ENCODE results near the gene UBA7.
"Not testable (repeated sequence)": the region's sequence is repeated elsewhere in the genome, so short reads cannot be mapped to it uniquely, and the experiment has no call there.

UBA7 gene, protein sequence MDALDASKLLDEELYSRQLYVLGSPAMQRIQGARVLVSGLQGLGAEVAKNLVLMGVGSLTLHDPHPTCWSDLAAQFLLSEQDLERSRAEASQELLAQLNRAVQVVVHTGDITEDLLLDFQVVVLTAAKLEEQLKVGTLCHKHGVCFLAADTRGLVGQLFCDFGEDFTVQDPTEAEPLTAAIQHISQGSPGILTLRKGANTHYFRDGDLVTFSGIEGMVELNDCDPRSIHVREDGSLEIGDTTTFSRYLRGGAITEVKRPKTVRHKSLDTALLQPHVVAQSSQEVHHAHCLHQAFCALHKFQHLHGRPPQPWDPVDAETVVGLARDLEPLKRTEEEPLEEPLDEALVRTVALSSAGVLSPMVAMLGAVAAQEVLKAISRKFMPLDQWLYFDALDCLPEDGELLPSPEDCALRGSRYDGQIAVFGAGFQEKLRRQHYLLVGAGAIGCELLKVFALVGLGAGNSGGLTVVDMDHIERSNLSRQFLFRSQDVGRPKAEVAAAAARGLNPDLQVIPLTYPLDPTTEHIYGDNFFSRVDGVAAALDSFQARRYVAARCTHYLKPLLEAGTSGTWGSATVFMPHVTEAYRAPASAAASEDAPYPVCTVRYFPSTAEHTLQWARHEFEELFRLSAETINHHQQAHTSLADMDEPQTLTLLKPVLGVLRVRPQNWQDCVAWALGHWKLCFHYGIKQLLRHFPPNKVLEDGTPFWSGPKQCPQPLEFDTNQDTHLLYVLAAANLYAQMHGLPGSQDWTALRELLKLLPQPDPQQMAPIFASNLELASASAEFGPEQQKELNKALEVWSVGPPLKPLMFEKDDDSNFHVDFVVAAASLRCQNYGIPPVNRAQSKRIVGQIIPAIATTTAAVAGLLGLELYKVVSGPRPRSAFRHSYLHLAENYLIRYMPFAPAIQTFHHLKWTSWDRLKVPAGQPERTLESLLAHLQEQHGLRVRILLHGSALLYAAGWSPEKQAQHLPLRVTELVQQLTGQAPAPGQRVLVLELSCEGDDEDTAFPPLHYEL

DNA sequence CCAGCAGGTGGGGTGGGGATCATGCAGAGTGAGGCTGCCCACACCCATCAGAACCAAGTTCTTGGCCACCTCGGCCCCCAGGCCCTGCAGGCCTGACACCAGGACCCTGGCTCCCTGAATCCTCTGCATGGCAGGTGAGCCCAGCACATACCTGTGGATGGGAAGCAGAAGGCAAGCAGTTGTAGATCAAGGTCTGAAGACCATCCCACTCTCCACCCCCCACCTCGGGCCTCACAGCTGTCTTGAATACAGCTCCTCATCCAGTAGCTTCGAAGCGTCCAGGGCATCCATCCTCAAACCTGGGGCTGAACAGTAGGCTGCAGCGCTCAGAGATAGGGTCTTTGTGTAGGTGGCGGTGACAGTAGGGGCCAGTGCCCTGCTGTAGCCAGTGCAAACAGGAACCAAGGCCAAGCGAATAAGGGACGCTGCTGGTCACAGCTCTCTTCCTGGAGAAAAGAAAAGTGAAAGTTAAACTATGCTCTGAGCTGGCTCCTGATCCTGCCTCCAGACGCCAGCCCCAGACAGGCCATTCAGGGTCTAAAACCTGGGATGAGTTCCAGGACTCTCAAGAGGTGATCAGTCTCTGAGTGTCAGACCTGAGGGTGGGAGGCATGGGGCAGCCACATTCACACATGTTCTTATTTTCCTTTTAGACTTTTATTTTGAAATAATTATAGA is at the start of gene UBA7:
UBA7 (minus strand) TSS at position 457 of the 678 bp plus-strand sequence; CDS start at position 291, 166 bp downstream.
- no peak for DNase-seq (ENCODE audit: low read depth)

- no peak for DNase-seq (ENCODE audit: low read depth)
Observed at GRCh38 chr3:49859576-49860305, 46.0 kb upstream of the UBA7 start.

DNA sequence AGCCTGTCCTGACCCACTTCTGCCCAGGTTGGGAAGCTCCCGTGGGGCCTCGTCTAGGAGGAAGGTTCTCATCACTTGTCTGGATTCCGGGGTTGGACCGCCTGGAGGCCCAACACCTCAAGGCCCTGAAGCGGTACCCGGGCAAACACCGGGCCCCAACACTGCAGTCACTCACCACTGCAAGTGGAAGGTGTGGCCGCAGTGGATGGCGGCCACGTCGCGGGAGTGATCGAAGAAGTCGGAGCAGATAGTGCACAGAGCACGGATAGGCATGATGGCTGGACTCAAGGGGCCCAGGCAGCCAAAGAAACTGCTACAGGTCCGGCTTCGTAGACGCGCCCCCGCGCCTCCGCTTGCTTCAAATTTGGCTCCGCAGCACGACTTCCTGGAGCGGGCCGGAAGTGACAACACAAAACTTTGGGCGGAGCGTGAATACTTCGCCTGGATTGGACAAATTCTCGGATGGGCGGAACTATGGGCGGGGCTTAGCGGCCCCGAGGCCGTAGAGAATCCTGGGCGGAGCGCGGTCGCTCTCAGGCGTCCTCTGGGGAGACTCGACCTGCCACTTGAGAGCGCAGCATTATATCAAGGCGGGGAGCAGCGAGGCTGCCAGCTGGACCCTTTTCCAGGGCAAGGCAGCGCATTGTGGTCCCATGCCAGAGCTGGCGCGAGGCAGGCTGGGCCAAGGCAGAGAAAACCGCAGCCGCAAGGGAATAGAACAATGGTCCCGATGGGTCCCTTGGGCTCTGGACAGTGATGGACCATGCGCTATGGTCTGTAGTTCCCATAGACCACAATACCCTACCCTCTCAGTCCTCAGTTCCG is 42.6 kb upstream of the UBA7 start, which contains the start of gene TRAIP:
TRAIP (minus strand) TSS at position 384 of the 825 bp plus-strand sequence; CDS start at position 273, 111 bp downstream.
- peak; percentile 91 for DNase-seq (ENCODE audit: low read depth)

DNA sequence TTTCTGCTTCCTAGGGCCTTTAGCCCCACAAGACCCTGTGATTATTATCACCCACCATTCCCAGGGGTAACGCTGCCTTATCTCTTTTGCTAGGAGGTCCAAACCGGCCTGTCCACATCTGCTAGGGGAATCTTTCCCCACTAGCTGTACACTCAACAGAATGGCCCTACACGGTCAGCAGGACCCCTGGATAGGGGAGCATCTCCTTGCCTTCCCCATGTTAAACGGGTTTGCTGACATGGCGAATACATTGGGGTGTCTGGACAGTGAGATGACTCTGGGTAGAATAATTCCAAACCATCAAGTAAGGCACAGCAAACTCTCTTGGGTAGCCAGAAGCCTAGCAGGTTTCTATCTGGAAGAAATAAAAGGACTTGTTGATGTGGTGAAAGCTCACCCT is 41.9 kb upstream of the UBA7 start:
- DNase-seq (ENCODE audit: low read depth) = no peak

GRCh38 chr3:49845694-49846093 is 31.9 kb upstream of the UBA7 start:
- no peak for DNase-seq (ENCODE audit: low read depth)

- DNase-seq (ENCODE audit: low read depth) = no peak
Observed at GRCh38 chr3:49844464-49845183, 30.9 kb upstream of the UBA7 start.

GRCh38 chr3:49842843-49843517 is 29.2 kb upstream of the UBA7 start:
- no peak for DNase-seq (ENCODE audit: low read depth)

GRCh38 chr3:49841806-49842205 is 28.1 kb upstream of the UBA7 start:
- no peak for DNase-seq (ENCODE audit: low read depth)

GRCh38 chr3:49841126-49841696 is 27.5 kb upstream of the UBA7 start:
- DNase-seq (ENCODE audit: low read depth) = no peak

- DNase-seq (ENCODE audit: low read depth) = no peak
Observed at GRCh38 chr3:49840388-49840787, 26.6 kb upstream of the UBA7 start.

- peak; percentile 73 for DNase-seq (ENCODE audit: low read depth)
Observed at GRCh38 chr3:49839193-49839809, 25.5 kb upstream of the UBA7 start.

DNA sequence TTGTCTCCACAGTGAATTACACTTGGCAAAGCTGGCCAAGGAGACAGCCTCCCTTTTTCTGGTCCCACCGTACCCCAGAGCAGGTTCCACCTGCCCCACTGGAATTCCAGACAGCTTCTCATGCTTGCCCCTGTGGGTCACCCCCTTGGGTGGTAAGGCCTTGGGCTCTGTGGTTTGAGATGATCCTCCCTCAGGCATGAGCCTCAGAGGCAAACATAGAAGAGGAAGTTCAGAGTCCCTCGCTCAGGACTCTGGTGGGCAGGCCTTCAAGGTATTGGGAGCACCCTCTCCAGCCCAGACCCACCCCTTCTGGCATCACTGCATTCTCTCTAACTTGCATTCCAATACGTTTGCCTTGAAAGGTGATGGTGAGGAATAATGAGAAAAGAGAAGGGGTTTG is 17.6 kb upstream of the UBA7 start:
- no peak for DNase-seq (ENCODE audit: low read depth)

- no peak for DNase-seq (ENCODE audit: low read depth)
Observed at GRCh38 chr3:49826016-49826415, 12.3 kb upstream of the UBA7 start.

- DNase-seq (ENCODE audit: low read depth) = not testable (repeated sequence)
Observed at GRCh38 chr3:49823131-49823530, 9.4 kb upstream of the UBA7 start.

DNA sequence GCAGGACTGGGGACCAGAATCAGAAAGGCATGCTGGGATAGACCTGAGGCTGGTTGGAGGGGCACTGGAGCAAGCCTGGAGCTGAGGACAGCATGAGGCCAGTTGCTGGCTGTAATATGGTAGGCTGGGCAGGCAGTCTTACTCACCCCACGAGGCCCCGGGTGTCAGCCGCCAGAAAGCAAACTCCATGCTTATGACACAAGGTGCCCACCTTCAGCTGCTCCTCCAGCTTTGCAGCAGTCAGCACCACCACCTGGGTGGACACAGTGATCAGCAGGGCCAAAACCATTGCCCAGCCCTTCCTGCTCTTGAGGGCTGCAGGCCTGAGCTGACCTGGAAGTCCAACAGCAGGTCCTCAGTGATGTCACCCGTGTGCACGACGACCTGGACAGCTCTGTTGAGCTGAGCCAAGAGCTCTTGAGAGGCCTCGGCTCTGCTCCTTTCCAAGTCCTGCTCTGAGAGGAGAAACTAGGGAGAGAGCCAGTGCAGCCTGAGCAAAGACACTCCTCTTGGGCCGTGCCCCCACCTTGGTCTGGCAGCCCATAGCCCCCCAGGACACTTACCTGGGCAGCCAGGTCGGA is 747 bp downstream of the UBA7 start:
- no peak for DNase-seq (ENCODE audit: low read depth)

- DNase-seq (ENCODE audit: low read depth) = no peak
Observed at GRCh38 chr3:49807431-49808114, 6.2 kb downstream of the UBA7 start.

GRCh38 chr3:49806850-49807249 is 6.9 kb downstream of the UBA7 start:
- DNase-seq (ENCODE audit: low read depth) = no peak

Data from activated gamma-delta T cell treated with anti-CD3 and anti-CD28 coated beads, Interleukin-2, amount 50 U/mL, for 16 hours (primary cell).